ENCODE measurements around the gene HCFC1. TPM values are rescaled to one million over a fixed set of nuclear protein-coding genes. Genes with fewer than 3 reads are reported as not detected.

HCFC1 gene
- total and polyA plus RNA-seq, 9 of the 15 experiments (the other 6 are each of a cell fraction or from before 2014, with no cell fraction given), result 2.8 to 133 (median 17.1) TPM

DNA sequence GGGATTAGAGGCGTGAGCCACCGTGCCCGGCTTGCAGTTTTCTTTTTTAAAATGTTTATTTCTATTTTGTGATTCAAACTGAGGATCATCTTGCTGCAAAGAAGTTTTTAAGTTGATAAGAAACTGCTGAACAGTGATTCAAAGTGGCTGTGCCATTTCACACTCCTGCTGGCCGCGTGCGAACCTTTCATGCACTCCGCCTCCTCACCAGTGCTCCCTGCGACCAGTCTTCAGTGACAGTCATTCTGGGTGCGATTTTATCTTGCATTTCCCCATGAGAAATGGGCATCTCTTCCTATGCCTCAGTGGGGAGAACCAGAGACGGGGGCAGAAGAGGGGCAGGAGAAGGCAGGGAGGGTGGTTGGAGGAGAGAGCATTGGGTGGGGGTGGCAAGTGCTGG, 22.4 kb upstream of the HCFC1 start (continued):
- no peak for TF ChIP-seq CXXC5 (CRISPR knock-in tag; IDR thresholded peaks at IDR 0.05)
- TF ChIP-seq, protein P1, sequence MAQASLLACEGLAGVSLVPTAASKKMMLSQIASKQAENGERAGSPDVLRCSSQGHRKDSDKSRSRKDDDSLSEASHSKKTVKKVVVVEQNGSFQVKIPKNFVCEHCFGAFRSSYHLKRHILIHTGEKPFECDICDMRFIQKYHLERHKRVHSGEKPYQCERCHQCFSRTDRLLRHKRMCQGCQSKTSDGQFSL (CRISPR knock-in tag; IDR thresholded peaks at IDR 0.05), result no peak
- TF ChIP-seq, protein P1 (tag; IDR thresholded peaks at IDR 0.05), result no peak

DNA sequence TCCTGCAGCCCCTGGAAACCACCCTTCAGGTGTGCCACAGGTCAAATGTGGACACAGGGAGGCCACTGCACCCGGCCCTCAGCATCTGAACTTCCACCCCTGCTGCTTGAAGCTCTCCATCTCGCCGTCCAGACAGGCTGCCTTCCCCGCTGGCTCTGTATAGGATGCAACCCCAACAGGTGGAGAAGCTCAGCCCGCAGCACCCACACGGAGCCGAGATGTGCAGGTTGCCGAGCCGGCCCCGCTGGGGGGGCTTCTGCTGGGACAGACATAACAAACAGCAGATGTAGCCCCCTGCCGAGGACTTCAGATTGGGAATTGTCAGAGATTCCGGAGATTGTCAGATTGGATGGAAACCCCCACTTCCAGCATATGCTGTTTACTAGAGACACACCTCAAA, 21.5 kb upstream of the HCFC1 start:
- DNase-seq (ENCODE audit: extremely low read depth in 1 of 4, low spot score in 3 of 4) (no peak), FAIRE-seq (no peak), ATAC-seq (no peak)
- Histone ChIP-seq H3K4me2 (ENCODE audit: insufficient read depth, low read length) (no peak overlapping the region), H3K79me2 (ENCODE audit: control insufficient read depth, insufficient read depth, low read length) (no peaks in the 10 kb centered on the region), H3K4me1 (replicated peaks in 1 of 2; ENCODE audit: control insufficient read depth in 2 of 2, insufficient read depth in 2 of 2, low read length in 2 of 2) (peaks cover 0 to 15% of the 10 kb centered on the region in 2 experiments; a peak in 3 of 5 replicates), H3K9me1 (ENCODE audit: control insufficient read depth, insufficient read depth, low read length) (no peaks in the 10 kb centered on the region), H3K36me3 (ENCODE audit: control insufficient read depth, insufficient read depth, low read length) (no peaks in the 10 kb centered on the region), H3K4me3 (no peak overlapping the region), H3K9me3 (replicated peaks; ENCODE audit: control insufficient read depth, insufficient read depth, low read depth, low read length) (no peaks in the 10 kb centered on the region), H3K27ac (ENCODE audit: extremely low read depth, low read depth, low read length) (no peak overlapping the region), H2AFZ (ENCODE audit: low read depth, low read length) (no peak overlapping the region), H3K27me3 (ENCODE audit: control insufficient read depth in 2 of 2, insufficient read depth in 2 of 2, low read length in 2 of 2) (no peaks in the 10 kb centered on the region), H3K9ac (ENCODE audit: insufficient read depth in 1 of 2, low read depth in 2 of 2, low read length in 2 of 2) (peak overlapping the region in 1 of 2 experiments; percentile 56; a peak in 1 of 4 replicates), H4K20me1 (replicated peaks; ENCODE audit: control insufficient read depth, insufficient read depth, low read length) (no peaks in the 10 kb centered on the region)
- ChIA-PET POLR2A (interaction anchor here (0.6 to 1.0 kb wide), 2 partner anchors 17 to 28 kb away, joined by 3 read pairs; no protein-coding TSS in a partner anchor), CTCF (ENCODE audit: low intra/inter-chr PET ratio) (no interaction called here)
- BruUV-seq (replicated peaks), result no TSS peak
- 80% methylated on average over 7 of the region's 12 CpGs for WGBS (ENCODE audit: insufficient coverage, low coverage, missing lambda C conversion rate)
- in situ Hi-C loops (cut with MboI), result no loop called here
- intact Hi-C loops (cut with micrococcal nuclease), result no loop called here
- TF ChIP-seq NRF1 (conservative IDR thresholded peaks at IDR 0.05 in 1 of 2, IDR thresholded peaks at IDR 0.05 in 1 of 2) (no peak), HDAC8 (tag; IDR thresholded peaks at IDR 0.05) (no peak), TAF7 (tag; IDR thresholded peaks at IDR 0.05) (no peak), POLR2G (IDR thresholded peaks at IDR 0.05; ENCODE audit: low read depth, low read length) (no peak), ZNF217 (CRISPR knock-in tag; IDR thresholded peaks at IDR 0.05) (no peak), ETV6 (IDR thresholded peaks at IDR 0.05; ENCODE audit: borderline replicate concordance in 1 of 2, low read depth in 2 of 2, low read length in 1 of 2) (no peak), ETV6 (CRISPR knock-in tag; IDR thresholded peaks at IDR 0.05; ENCODE audit: borderline replicate concordance) (no peak), CHD2 (IDR thresholded peaks at IDR 0.05; ENCODE audit: low read depth, low read length) (no peak), U2AF1 (optimal IDR thresholded peaks at IDR 0.05; ENCODE audit: low read depth, low read length) (no peak), HOXB6 (CRISPR knock-in tag; IDR thresholded peaks at IDR 0.05; ENCODE audit: borderline replicate concordance) (no peak), ZNF347 (CRISPR knock-in tag; IDR thresholded peaks at IDR 0.05; ENCODE audit: low read depth) (no peak)
- TF ChIP-seq, protein P2, sequence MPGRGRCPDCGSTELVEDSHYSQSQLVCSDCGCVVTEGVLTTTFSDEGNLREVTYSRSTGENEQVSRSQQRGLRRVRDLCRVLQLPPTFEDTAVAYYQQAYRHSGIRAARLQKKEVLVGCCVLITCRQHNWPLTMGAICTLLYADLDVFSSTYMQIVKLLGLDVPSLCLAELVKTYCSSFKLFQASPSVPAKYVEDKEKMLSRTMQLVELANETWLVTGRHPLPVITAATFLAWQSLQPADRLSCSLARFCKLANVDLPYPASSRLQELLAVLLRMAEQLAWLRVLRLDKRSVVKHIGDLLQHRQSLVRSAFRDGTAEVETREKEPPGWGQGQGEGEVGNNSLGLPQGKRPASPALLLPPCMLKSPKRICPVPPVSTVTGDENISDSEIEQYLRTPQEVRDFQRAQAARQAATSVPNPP (IDR thresholded peaks at IDR 0.05; ENCODE audit: borderline replicate concordance, insufficient read depth, insufficient read length), result no peak
- TF ChIP-seq, protein P3, sequence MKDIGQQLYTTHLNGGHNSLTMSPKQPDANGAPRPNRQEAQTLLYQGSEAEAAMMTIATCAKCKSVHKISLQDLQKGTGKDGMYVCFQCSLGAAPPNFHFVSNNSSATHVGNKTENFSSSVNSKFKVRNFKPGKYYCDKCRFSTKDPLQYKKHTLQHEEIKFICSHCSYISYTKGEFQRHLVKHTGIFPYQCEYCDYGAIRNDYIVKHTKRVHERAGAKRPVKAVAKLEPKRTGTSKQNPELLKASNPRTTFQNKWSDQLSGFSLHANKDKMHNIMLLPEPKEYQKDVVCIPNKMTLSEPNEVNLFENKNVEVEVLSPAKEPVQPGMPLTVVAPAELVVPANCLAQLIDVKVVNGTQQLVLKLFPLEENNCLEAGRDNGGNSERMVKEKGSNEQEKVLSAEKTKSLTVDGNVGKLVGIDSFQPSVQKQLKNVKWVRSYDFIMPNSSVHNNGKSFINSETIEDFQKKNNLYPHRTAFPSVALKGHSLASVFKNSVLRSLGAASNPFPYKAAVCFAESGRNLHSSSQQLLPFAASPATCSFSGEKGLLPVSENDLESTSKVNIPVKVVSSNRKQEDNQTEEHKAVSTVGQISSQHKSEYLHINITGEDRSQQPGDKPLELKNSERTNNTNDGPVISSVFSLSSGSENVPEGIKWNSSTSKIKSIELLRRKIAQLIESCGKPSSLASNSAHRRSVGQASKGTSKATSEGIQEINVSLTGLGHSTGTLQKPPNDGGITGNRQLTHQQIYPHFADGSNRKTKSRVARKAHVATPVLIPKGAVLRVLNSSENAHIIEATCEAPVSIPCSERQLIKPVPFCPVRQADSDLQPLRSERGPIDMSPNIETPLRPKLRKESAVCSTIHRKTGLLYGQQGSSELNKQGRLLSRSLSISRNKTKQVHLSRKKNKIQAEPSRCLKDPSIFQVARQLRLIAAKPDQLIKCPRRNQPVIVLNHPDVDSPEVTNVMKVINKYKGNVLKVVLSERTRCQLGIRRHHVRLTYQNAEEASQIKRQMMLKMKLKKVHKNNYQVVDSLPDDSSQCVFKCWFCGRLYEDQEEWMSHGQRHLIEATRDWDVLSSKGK (CRISPR knock-in tag; IDR thresholded peaks at IDR 0.05), result no peak
